ENCODE data around the gene UGP2.
"Not testable (repeated sequence)": the region's sequence is repeated elsewhere in the genome, so short reads cannot be mapped to it uniquely, and the experiment has no call there.

Gene UGP2

GRCh38 chr2:63841254-63842022, at the start of gene UGP2:
Gene UGP2, plus strand, starts transcription at chr2:63841896. Its CDS starts 290 bp downstream, at chr2:63842186.
- DNase-seq (ENCODE audit: low spot score), result peak; percentile 82
- TF ChIP-seq, protein P1, sequence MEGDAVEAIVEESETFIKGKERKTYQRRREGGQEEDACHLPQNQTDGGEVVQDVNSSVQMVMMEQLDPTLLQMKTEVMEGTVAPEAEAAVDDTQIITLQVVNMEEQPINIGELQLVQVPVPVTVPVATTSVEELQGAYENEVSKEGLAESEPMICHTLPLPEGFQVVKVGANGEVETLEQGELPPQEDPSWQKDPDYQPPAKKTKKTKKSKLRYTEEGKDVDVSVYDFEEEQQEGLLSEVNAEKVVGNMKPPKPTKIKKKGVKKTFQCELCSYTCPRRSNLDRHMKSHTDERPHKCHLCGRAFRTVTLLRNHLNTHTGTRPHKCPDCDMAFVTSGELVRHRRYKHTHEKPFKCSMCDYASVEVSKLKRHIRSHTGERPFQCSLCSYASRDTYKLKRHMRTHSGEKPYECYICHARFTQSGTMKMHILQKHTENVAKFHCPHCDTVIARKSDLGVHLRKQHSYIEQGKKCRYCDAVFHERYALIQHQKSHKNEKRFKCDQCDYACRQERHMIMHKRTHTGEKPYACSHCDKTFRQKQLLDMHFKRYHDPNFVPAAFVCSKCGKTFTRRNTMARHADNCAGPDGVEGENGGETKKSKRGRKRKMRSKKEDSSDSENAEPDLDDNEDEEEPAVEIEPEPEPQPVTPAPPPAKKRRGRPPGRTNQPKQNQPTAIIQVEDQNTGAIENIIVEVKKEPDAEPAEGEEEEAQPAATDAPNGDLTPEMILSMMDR (IDR thresholded peaks at IDR 0.05; ENCODE audit: extremely low read depth, missing control alignments), result peak; percentile 3

- DNase-seq (ENCODE audit: low spot score), result no peak
- TF ChIP-seq, protein P1 (IDR thresholded peaks at IDR 0.05; ENCODE audit: extremely low read depth, missing control alignments), result no peak
Observed at GRCh38 chr2:63792530-63792929, 49.2 kb upstream of the UGP2 start.

GRCh38 chr2:63796366-63796765, 45.3 kb upstream of the UGP2 start:
- no peak for DNase-seq (ENCODE audit: low spot score)
- TF ChIP-seq, protein P1 (IDR thresholded peaks at IDR 0.05; ENCODE audit: extremely low read depth, missing control alignments), result no peak

- TF ChIP-seq, protein P1 (IDR thresholded peaks at IDR 0.05; ENCODE audit: extremely low read depth, missing control alignments), result no peak
Observed at GRCh38 chr2:63796796-63797195, 44.9 kb upstream of the UGP2 start.

DNA sequence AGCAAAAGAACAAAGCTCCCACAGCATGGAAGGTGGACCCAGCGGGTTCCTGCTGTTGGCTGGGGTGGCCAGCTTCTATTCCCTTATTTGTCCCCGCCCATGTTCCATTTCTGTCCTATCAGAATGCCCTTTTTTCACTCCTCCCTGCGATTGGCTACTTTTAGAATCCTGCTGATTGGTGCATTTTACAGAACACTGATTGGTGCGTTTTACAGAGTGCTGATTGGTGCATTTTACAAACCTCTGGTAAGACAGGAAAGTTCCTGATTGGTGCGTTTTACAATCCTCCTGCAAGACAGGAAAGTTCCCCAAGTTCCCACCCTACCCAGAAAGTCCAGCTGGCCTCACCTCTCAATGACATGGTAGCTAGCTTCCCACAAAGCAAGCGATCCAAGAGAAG, 40.2 kb upstream of the UGP2 start:
- TF ChIP-seq, protein P1 (IDR thresholded peaks at IDR 0.05; ENCODE audit: extremely low read depth, missing control alignments), result no peak
- no peak for DNase-seq (ENCODE audit: low spot score)

More at GRCh38 chr2:63796796-63797195, 44.9 kb upstream of the UGP2 start:
- no peak for DNase-seq (ENCODE audit: low spot score)

DNA sequence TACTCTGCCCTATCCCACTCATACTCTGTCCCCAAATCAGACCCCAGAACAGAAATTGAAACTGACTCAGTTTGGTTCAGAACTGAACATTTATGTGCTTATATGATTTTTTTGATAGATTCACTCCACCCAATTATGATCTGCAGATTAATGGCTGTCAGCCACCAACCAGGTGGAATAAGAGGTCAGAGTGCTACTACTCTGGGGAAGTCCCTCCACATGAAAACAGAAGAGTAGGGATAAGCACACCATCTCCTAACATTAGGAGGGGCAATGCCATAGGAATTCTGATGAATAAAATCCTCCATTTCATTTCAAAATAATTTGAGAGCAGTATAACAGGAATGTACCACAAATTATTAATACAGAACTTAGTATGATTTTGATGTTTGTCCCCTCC, 36.3 kb upstream of the UGP2 start:
- TF ChIP-seq, protein P1 (IDR thresholded peaks at IDR 0.05; ENCODE audit: extremely low read depth, missing control alignments), result no peak
- no peak for DNase-seq (ENCODE audit: low spot score)

GRCh38 chr2:63808036-63808435, 33.7 kb upstream of the UGP2 start:
- DNase-seq (ENCODE audit: low spot score), result not testable (repeated sequence)

DNA sequence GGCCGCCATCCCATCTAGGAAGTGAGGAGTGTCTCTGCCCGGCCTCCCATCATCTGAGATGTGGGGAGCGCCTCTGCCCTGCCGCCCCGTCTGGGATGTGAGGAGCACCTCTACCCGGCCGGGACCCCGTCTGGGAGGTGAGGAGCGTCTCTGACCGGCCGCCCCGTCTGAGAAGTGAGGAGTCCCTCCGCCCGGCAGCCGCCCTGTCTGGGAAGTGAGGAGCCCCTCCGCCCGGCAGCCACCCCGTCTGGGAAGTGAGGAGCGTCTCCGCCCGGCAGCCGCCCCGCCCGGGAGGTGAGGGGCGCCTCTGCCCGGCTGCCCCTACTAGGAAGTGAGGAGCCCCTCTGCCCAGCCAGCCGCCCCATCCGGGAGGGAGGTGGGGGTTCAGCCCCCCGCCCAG, 32.8 kb upstream of the UGP2 start:
- not testable (repeated sequence) for DNase-seq (ENCODE audit: low spot score)

Measured in GM20000 (cell line).